K562 (cell line): ENCODE measurements around the gene CRYBG2. TPM values are rescaled to one million over a fixed set of nuclear protein-coding genes. Genes with fewer than 3 reads are reported as not detected.

Source experiments
- ATF1 ChIP-seq, 2 experiments: fragments of 450-650 bp in 1 of 2; IDR thresholded peaks; 2 replicates each; pipeline ENCODE4 v1.6.1; 2016; ENCODE audit warnings: missing compliant biosample characterization in 1 of 2, missing genetic modification characterization in 1 of 2
- ATF7 ChIP-seq: fragments of 450-650 bp; IDR thresholded peaks from 2 replicates; pipeline ENCODE4 v1.7.1; 2014; ENCODE audit warnings: mild to moderate bottlenecking, moderate library complexity
- BCL6 ChIP-seq: fragments of 250-450 bp; sonication (Bioruptor Pico); IDR thresholded peaks from 2 replicates; pipeline ENCODE4 v1.4.0; 2020
- CEBPG ChIP-seq, 3 experiments: fragments of 200-800 bp in 1 of 3; sonication (Bioruptor generic) in 1 of 3; sonication (generic) in 1 of 3; formaldehyde crosslinking in 1 of 3; IDR thresholded peaks in 2 of 3; conservative IDR thresholded peaks in 1 of 3; 2 replicates each; pipeline versions ENCODE4 v1.6.1 to v1.8.0; 2016 to 2022; ENCODE audit warnings: missing compliant biosample characterization in 2 of 3, missing genetic modification characterization in 2 of 3, mild to moderate bottlenecking in 1 of 3, missing genetic modification reagents in 1 of 3
- EP400 ChIP-seq: fragments of 450-650 bp; IDR thresholded peaks from 2 replicates; pipeline ENCODE4 v1.6.1; 2017; ENCODE audit warnings: antibody characterized with exemption, mild to moderate bottlenecking, moderate library complexity
- HEY1 ChIP-seq: fragments of 250-450 bp; sonication (Bioruptor Pico); IDR thresholded peaks from 2 replicates; pipeline ENCODE4 v1.5.0; 2020; ENCODE audit warnings: mild to moderate bottlenecking, moderate library complexity, borderline replicate concordance
- IRF9 ChIP-seq: fragments of 450-650 bp; IDR thresholded peaks from 2 replicates; pipeline ENCODE4 v1.6.1; 2016; ENCODE audit warnings: missing biosample characterization, missing genetic modification characterization
- KLF16 ChIP-seq: IDR thresholded peaks from 2 replicates; pipeline ENCODE4 v1.6.1; 2016; ENCODE audit warnings: antibody characterized with exemption
- LEF1 ChIP-seq: fragments of 450-650 bp; IDR thresholded peaks from 2 replicates; pipeline ENCODE4 v1.6.1; 2016; ENCODE audit warnings: mild to moderate bottlenecking
- MIER1 ChIP-seq: fragments of 450-650 bp; IDR thresholded peaks from 2 replicates; pipeline ENCODE4 v1.6.1; 2016; ENCODE audit warnings: antibody characterized with exemption, mild to moderate bottlenecking, low read depth
- NFATC3 ChIP-seq: fragments of 450-650 bp; IDR thresholded peaks from 2 replicates; pipeline ENCODE4 v1.6.1; 2017; ENCODE audit warnings: mild to moderate bottlenecking
- PYGO2 ChIP-seq: fragments of 450-650 bp; IDR thresholded peaks from 2 replicates; pipeline ENCODE4 v1.6.1; 2016; ENCODE audit warnings: mild to moderate bottlenecking, missing genetic modification characterization, moderate library complexity, missing compliant biosample characterization
- RBM34 ChIP-seq: fragments of 200-400 bp; formaldehyde crosslinking; IDR thresholded peaks from 2 replicates; pipeline ENCODE4 v1.6.1; 2018; ENCODE audit warnings: low read length, borderline replicate concordance; ENCODE audit not compliant: insufficient read depth
- ZBTB8A ChIP-seq: fragments of 450-650 bp; IDR thresholded peaks from 2 replicates; pipeline ENCODE4 v1.6.1; 2018; ENCODE audit warnings: mild to moderate bottlenecking, moderate library complexity; ENCODE audit not compliant: partially characterized antibody
- ZBTB9 ChIP-seq: fragments of 450-650 bp; formaldehyde crosslinking; IDR thresholded peaks from 2 replicates; pipeline ENCODE4 v1.4.0; 2020; ENCODE audit warnings: mild to moderate bottlenecking, moderate library complexity
- ZKSCAN1 ChIP-seq: fragments of 150-350 bp; IDR thresholded peaks from 2 replicates; pipeline ENCODE4 v1.6.1; 2016; ENCODE audit warnings: low read depth, low read length
- ZNF12 ChIP-seq: sonication (generic); formaldehyde crosslinking; IDR thresholded peaks from 2 replicates; pipeline ENCODE4 v1.4.0; 2020; ENCODE audit warnings: mild to moderate bottlenecking, missing genetic modification reagents
- ZNF398 ChIP-seq: fragments of 250-450 bp; sonication (Bioruptor Pico); IDR thresholded peaks from 2 replicates; pipeline ENCODE4 v1.8.0; 2021; ENCODE audit warnings: moderate library complexity, mild to moderate bottlenecking, inconsistent platforms
- ZNF445 ChIP-seq: fragments of 250-450 bp; sonication (Bioruptor Pico); IDR thresholded peaks from 2 replicates; pipeline ENCODE4 v1.4.0; 2020; ENCODE audit warnings: low read depth, mild to moderate bottlenecking, moderate library complexity
- polyA plus RNA-seq, 8 experiments: library from polyadenylated mRNA; depleted of rRNA in 4 of 8; stranded (reverse) in 5 of 8; unstranded in 3 of 8; fragments of >200 nt; fragmentation: Nextera tagmentation in 2 of 8; fragmentation: Illumina TruSeq in 1 of 8; extraction: Ambion mirVana in 2 of 8; extraction: Trizol in 1 of 8; gene quantifications; 2 replicates each; pipeline versions ENCODE4 v1.2.1 to v1.2.3, GENCODE V29; 2011 to 2014; ENCODE audit warnings: inconsistent platforms in 1 of 8, missing spikeins in 1 of 8
- total RNA-seq, 7 experiments: library from RNA; depleted of rRNA in 6 of 7; stranded (reverse); fragments of >200 nt in 6 of 7; fragmentation: Illumina TruSeq in 2 of 7; extraction: Trizol in 2 of 7; gene quantifications; 2 replicates each; pipeline versions ENCODE4 v1.2.1 to v1.2.3, GENCODE V29; 2011 to 2021; ENCODE audit warnings: low replicate concordance in 1 of 7
- TF ChIP-seq, protein P1 (sequence below): fragments of 450-650 bp; formaldehyde crosslinking; IDR thresholded peaks from 2 replicates; pipeline ENCODE4 v1.4.0; 2020; ENCODE audit warnings: mild to moderate bottlenecking, moderate library complexity

CRYBG2 gene
- total and polyA plus RNA-seq, 9 of the 15 experiments (the other 6 are each of a cell fraction or from before 2014, with no cell fraction given) = 0.39 to 8.5 (median 3.7) TPM

DNA sequence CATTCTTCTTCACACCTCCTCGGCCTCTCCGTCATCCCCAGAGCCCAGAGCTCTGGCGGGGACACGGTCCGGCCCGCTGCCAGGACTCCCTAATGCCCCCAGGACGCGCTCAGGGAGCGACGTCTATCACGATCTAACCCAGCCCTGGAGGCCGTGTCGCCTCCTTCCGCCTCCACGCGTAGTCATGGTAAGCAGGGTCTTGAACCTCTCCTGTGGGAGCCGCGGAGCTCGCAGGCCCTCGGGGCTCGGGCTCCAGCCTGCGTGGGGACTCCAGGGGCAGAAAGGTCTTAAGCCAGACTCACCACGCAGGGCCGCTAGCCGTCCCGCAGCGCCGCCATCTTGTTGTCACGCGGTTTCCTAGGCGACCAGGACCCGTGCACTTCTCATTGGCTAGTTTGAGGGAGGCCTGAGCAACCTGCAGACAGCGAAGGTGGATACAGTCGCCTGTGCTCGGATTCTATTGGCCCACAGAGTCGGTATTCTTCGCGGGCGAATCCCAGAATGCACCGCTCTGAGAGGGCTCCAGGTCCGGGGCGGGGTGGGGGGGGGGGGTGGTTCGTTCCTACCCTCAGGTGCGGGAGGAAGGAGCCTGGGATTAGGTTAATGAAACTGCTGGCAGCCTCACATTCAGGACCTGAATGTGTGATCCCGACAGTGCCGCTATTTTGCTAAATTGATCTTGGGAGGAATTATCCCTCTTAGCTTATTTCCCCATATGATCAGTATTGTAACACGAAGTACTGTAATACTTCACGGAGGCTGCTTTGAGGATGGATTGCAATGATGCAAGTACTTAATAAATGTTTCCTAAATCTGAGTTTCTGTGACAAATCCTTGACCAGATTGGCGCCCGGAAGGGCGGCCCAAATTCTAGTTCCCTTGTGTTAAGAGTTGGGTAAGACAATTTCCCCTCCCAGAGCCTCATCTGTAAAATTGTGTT, 47.4 kb downstream of the CRYBG2 start, which contains the start of gene UBXN11 (continued):
- TF ChIP-seq, protein P1, sequence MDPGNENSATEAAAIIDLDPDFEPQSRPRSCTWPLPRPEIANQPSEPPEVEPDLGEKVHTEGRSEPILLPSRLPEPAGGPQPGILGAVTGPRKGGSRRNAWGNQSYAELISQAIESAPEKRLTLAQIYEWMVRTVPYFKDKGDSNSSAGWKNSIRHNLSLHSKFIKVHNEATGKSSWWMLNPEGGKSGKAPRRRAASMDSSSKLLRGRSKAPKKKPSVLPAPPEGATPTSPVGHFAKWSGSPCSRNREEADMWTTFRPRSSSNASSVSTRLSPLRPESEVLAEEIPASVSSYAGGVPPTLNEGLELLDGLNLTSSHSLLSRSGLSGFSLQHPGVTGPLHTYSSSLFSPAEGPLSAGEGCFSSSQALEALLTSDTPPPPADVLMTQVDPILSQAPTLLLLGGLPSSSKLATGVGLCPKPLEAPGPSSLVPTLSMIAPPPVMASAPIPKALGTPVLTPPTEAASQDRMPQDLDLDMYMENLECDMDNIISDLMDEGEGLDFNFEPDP (CRISPR knock-in tag) = no peak
- TF ChIP-seq MIER1 (no peak), ATF1 (CRISPR knock-in tag; IDR thresholded peaks at IDR 0.05) (no peak), ATF1 (tag; IDR thresholded peaks at IDR 0.05) (peak; percentile 74), HEY1 (CRISPR knock-in tag) (no peak), PYGO2 (tag) (no peak), RBM34 (no peak), ZBTB9 (CRISPR knock-in tag) (no peak), CEBPG (CRISPR knock-in tag; IDR thresholded peaks at IDR 0.05) (no peak; the same call in 1 of the 2 replicates), CEBPG (tag; conservative IDR thresholded peaks at IDR 0.05 in 1 of 2, IDR thresholded peaks at IDR 0.05 in 1 of 2) (peak; percentile 24 to 62; a peak in 1 of 4 replicates), ZNF12 (CRISPR knock-in tag) (no peak), ATF7 (peak; percentile 75), KLF16 (no peak), BCL6 (CRISPR knock-in tag) (no peak), ZKSCAN1 (no peak), EP400 (peak; percentile 22; the same call in 1 of the 2 replicates), ZNF445 (CRISPR knock-in tag) (no peak), IRF9 (tag) (no peak), LEF1 (0 out of 2 replicates have a peak, but pooled peaks have one; percentile 49), NFATC3 (no peak), ZNF398 (CRISPR knock-in tag) (no peak), ZBTB8A (no peak)
